ENCODE measurements around the gene GCC1. TPM values are rescaled to one million over a fixed set of nuclear protein-coding genes. Genes with fewer than 3 reads are reported as not detected.
"Not testable (repeated sequence)": the region's sequence is repeated elsewhere in the genome, so short reads cannot be mapped to it uniquely, and the experiment has no call there.

Gene GCC1
- total RNA-seq, 1 donor from 2014 or later = 6.8 TPM

- intact Hi-C loops (cut with DNase I) = no loop called here
- no peak for DNase-seq (ENCODE audit: low spot score)
Measured at GRCh38 chr7:127551941-127552340, 33.5 kb downstream of the GCC1 start.

GRCh38 chr7:127550247-127550646 lies 35.1 kb downstream of the GCC1 start:
- intact Hi-C loops (cut with DNase I) = no loop called here
- no peak for DNase-seq (ENCODE audit: low spot score)

GRCh38 chr7:127546313-127546712 lies 39.1 kb downstream of the GCC1 start:
- DNase-seq (ENCODE audit: low spot score) = no peak
- intact Hi-C loops (cut with DNase I) = no loop called here

- DNase-seq (ENCODE audit: low spot score) = no peak
- intact Hi-C loops (cut with DNase I) = no loop called here
Measured at GRCh38 chr7:127541548-127541947, 43.8 kb downstream of the GCC1 start.

- DNase-seq (ENCODE audit: low spot score); intact Hi-C loops (cut with DNase I): not testable (repeated sequence)
Measured at GRCh38 chr7:127540461-127540860, 44.9 kb downstream of the GCC1 start.

- intact Hi-C loops (cut with DNase I) = no loop called here
- no peak for DNase-seq (ENCODE audit: low spot score)
Measured at GRCh38 chr7:127539116-127539515, 46.3 kb downstream of the GCC1 start.

- no peak for DNase-seq (ENCODE audit: low spot score)
- intact Hi-C loops (cut with DNase I) = no loop called here
Measured at GRCh38 chr7:127536741-127537140, 48.7 kb downstream of the GCC1 start.

GRCh38 chr7:127536394-127536691 lies 49.1 kb downstream of the GCC1 start:
- DNase-seq (ENCODE audit: low spot score) = no peak
- intact Hi-C loops (cut with DNase I) = no loop called here

GRCh38 chr7:127535546-127536393 lies 49.6 kb downstream of the GCC1 start:
- DNase-seq (ENCODE audit: low spot score) = no peak
- intact Hi-C loops (cut with DNase I) = no loop called here

GRCh38 chr7:127534636-127535035 lies 50.8 kb downstream of the GCC1 start:
- intact Hi-C loops (cut with DNase I) = no loop called here
- no peak for DNase-seq (ENCODE audit: low spot score)

GRCh38 chr7:127532736-127533135 lies 52.7 kb downstream of the GCC1 start:
- DNase-seq (ENCODE audit: low spot score) = no peak
- intact Hi-C loops (cut with DNase I) = no loop called here

- DNase-seq (ENCODE audit: low spot score) = no peak
- intact Hi-C loops (cut with DNase I) = no loop called here
Measured at GRCh38 chr7:127532151-127532550, 53.2 kb downstream of the GCC1 start.

Other genes with a start within 250 kb of the GCC1 start
- 26.3 TPM for gene ZNF800, start 192.9 kb downstream of the GCC1 start, total RNA-seq
- gene ARF5, start 2.8 kb upstream of the GCC1 start, total RNA-seq = 102 TPM
- 0.27 TPM for gene FSCN3, start 8.1 kb upstream of the GCC1 start, total RNA-seq
- not detected for gene PAX4, start 32.5 kb upstream of the GCC1 start, total RNA-seq
- gene SND1, start 66.6 kb upstream of the GCC1 start, total RNA-seq = 66.7 TPM